CD8-positive, alpha-beta memory T cell (primary cell): ENCODE measurements around the gene MYO18A. TPM values are rescaled to one million over a fixed set of nuclear protein-coding genes. Genes with fewer than 3 reads are reported as not detected.

Source experiments
- CTCF ChIA-PET: fragments of 350-600 bp; sonication (Branson Sonifier 250); formaldehyde crosslinking; loops from one replicate; lab custom pipeline; 2021; ENCODE audit warnings: antibody characterized with exemption; lab: Charles Lee
- POLR2A ChIA-PET: fragments of 350-600 bp; sonication (Branson Sonifier 250); formaldehyde crosslinking; loops from one replicate; lab custom pipeline; 2021; ENCODE audit warnings: antibody characterized with exemption; lab: Charles Lee
- DNase-seq, 5 donors: peaks; one replicate each; pipeline versions ENCODE4 v3.0.0 to v3.0.0-alpha.2; 2020 to 2022; ENCODE audit warnings: mixed read lengths in 1 of 5
- H3K27ac ChIP-seq: one replicate; pipeline ENCODE4 v1.7.0; 2013; ENCODE audit warnings: low read depth, mild to moderate bottlenecking, low read length, moderate library complexity
- H3K27me3 ChIP-seq: 2 replicates; pipeline ENCODE4 v1.7.0; 2013; ENCODE audit warnings: low read length, mild to moderate bottlenecking; ENCODE audit not compliant: insufficient read depth, poor library complexity, severe bottlenecking
- H3K36me3 ChIP-seq: 2 replicates; pipeline ENCODE4 v1.7.0; 2013; ENCODE audit warnings: mild to moderate bottlenecking, low read length, moderate library complexity; ENCODE audit not compliant: insufficient read depth
- H3K4me1 ChIP-seq: 2 replicates; pipeline ENCODE4 v1.7.0; 2013; ENCODE audit warnings: mild to moderate bottlenecking, low read length, moderate library complexity; ENCODE audit not compliant: insufficient read depth
- H3K4me3 ChIP-seq: 2 replicates; pipeline ENCODE4 v1.7.0; 2013; ENCODE audit warnings: mild to moderate bottlenecking, low read length
- H3K9me3 ChIP-seq: 2 replicates; pipeline ENCODE4 v1.7.0; 2013; ENCODE audit warnings: mild to moderate bottlenecking, low read length
- H3K27ac Mint-ChIP-seq, 8 donors: one replicate each; pipeline ENCODE4 v1.8.0; 2020 to 2021; ENCODE audit warnings: mixed read lengths in 8 of 8, mild to moderate bottlenecking in 6 of 8, inconsistent platforms in 3 of 8, moderate library complexity in 3 of 8
- H3K27me3 Mint-ChIP-seq, 2 donors: one replicate each; pipeline ENCODE4 v1.8.0; 2020 to 2021; ENCODE audit warnings: mixed read lengths in 2 of 2, mild to moderate bottlenecking in 1 of 2, moderate library complexity in 1 of 2
- H3K36me3 Mint-ChIP-seq, 3 donors: one replicate each; pipeline ENCODE4 v1.8.0; 2020 to 2021; ENCODE audit warnings: mixed read lengths in 3 of 3, inconsistent platforms in 1 of 3, mild to moderate bottlenecking in 1 of 3
- H3K4me1 Mint-ChIP-seq, 3 donors: one replicate each; pipeline ENCODE4 v1.8.0; 2020 to 2021; ENCODE audit warnings: mixed read lengths in 3 of 3, inconsistent platforms in 1 of 3, mild to moderate bottlenecking in 1 of 3
- H3K4me3 Mint-ChIP-seq, 7 donors: one replicate each; pipeline ENCODE4 v1.8.0; 2020 to 2021; ENCODE audit warnings: mixed read lengths in 7 of 7, mild to moderate bottlenecking in 6 of 7, moderate library complexity in 4 of 7, inconsistent platforms in 2 of 7
- H3K9me3 Mint-ChIP-seq, 5 donors: one replicate each; pipeline ENCODE4 v1.8.0; 2020 to 2022; ENCODE audit warnings: mixed read lengths in 5 of 5, mild to moderate bottlenecking in 3 of 5, moderate library complexity in 2 of 5, inconsistent platforms in 1 of 5
- polyA plus RNA-seq: library from polyadenylated mRNA; unstranded; fragments of 300-500 nt; fragmentation: Illumina TruSeq; gene quantifications from one replicate; pipeline ENCODE4 v1.2.3, GENCODE V29; 2021
- total RNA-seq, 2 experiments: library from RNA; stranded (reverse); gene quantifications; one replicate each; pipeline ENCODE4 v1.2.3, GENCODE V29; 2021

MYO18A gene
- total and polyA plus RNA-seq, 3 experiments from 2014 or later = 34.0 to 39.7 (median 39.7) TPM

DNA sequence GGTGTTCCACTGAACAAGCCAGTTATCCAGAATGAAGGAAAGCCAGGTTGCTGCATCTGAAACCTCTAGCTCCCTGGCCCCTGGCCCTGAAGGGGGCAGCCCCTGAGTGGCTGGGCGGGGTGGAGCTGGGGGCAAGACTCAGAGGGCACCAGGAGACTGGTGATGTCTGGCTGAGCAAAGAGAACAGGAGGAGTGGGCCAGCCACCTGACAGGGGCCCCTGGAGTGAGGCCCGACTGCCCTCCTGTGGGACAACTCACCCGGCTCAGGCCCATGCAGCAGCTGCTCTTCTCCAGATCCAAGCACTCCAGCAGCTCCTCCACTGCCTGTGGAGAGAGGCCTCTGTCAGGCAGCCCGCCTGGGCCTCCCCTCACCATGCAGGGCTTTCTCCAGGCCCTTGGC lies 76.9 kb downstream of the MYO18A start:
- DNase-seq = no peak
- H3K4me1 Mint-ChIP-seq = peaks cover 0 to 9% (median 2%) of the 10 kb centered on the region in 3 donors
- H3K27ac Mint-ChIP-seq = peak overlapping the region in 2 of 8 donors; percentile 5 to 50
- ChIA-PET POLR2A (interaction anchor here (0.7 kb wide), 1 partner anchor 84 kb away, joined by 3 read pairs; no protein-coding TSS in a partner anchor), CTCF (no interaction called here)
- Histone ChIP-seq H3K4me1 (no peaks in the 10 kb centered on the region), H3K36me3 (peaks cover 30% of the 10 kb centered on the region), H3K27me3 (no peaks in the 10 kb centered on the region), H3K4me3 (no peak overlapping the region), H3K27ac (no peak overlapping the region), H3K9me3 (no peaks in the 10 kb centered on the region)
- H3K27me3 Mint-ChIP-seq = no peaks in the 10 kb centered on the region
- peaks cover 15 to 85% (median 20%) of the 10 kb centered on the region in 3 donors for H3K36me3 Mint-ChIP-seq
- H3K4me3 Mint-ChIP-seq = no peak overlapping the region
- no peaks in the 10 kb centered on the region for H3K9me3 Mint-ChIP-seq

DNA sequence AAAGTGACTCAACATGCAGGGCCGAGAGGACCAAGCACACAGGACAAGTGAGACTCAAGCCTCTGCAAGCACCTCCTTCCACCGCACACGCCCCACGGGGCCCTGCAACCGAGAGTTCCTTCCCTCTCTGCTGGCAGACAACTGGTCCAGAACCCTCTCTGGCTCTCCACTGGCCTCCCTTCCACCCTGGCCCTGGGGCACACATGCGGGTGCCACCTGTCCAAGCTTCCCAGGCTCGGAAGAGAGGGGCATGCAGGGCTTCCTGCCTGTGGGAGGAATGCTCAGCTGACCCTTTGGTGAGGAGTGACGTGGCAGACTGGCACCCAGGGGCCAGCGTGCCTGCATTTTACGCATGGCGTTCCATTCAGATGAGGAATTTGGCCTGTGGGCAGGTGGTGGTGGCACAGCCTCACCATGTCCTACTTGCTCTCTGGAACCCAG lies 77.4 kb downstream of the MYO18A start:
- H3K36me3 ChIP-seq = peaks cover 30% of the 10 kb centered on the region
- H3K27ac ChIP-seq = no peak overlapping the region
- peaks cover 0 to 9% (median 2%) of the 10 kb centered on the region in 3 donors for H3K4me1 Mint-ChIP-seq
- no peak overlapping the region for H3K4me3 ChIP-seq
- POLR2A ChIA-PET = no interaction called here
- CTCF ChIA-PET = interaction anchor here (1.1 kb wide), 1 partner anchor 11 kb away, joined by 3 read pairs; no protein-coding TSS in a partner anchor
- peak overlapping the region in 3 of 8 donors; percentile 23 to 66 (median 51) for H3K27ac Mint-ChIP-seq
- no peaks in the 10 kb centered on the region for H3K27me3 Mint-ChIP-seq
- no peaks in the 10 kb centered on the region for H3K9me3 Mint-ChIP-seq
- H3K36me3 Mint-ChIP-seq = peaks cover 15 to 85% (median 21%) of the 10 kb centered on the region in 3 donors
- H3K27me3 ChIP-seq = no peaks in the 10 kb centered on the region
- no peaks in the 10 kb centered on the region for H3K9me3 ChIP-seq
- no peak overlapping the region for H3K4me3 Mint-ChIP-seq
- no peaks in the 10 kb centered on the region for H3K4me1 ChIP-seq
- DNase-seq = no peak

DNA sequence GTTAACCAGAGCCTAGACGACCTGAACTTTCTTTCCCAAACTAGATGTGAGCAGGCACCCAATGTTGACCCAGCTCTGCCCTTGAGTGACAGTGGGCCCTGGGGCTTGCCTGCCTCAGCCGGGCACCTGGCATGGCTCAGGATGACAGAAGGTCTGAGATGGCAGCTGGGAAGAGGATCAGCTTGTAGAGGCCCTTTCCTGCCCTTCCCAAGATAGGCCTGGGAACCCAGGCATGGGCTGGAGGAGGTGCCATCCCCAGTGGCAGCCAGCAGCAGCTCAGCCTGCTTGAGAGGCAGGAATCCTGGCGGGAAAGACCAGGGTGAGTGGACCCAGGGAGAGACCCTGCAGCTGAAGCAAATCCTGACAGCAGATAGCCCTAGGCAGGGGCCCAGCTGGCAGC lies 78.2 kb downstream of the MYO18A start:
- Mint-ChIP-seq H3K9me3 (no peaks in the 10 kb centered on the region), H3K27me3 (no peaks in the 10 kb centered on the region), H3K4me3 (no peak overlapping the region), H3K27ac (peak overlapping the region in 1 of 8 donors; percentile 82), H3K36me3 (peaks cover 15 to 88% (median 21%) of the 10 kb centered on the region in 3 donors), H3K4me1 (peaks cover 0 to 9% (median 2%) of the 10 kb centered on the region in 3 donors)
- Histone ChIP-seq H3K4me1 (no peaks in the 10 kb centered on the region), H3K27me3 (no peaks in the 10 kb centered on the region), H3K27ac (no peak overlapping the region), H3K9me3 (no peaks in the 10 kb centered on the region), H3K4me3 (no peak overlapping the region), H3K36me3 (peaks cover 37% of the 10 kb centered on the region)
- ChIA-PET POLR2A (no interaction called here), CTCF (interaction anchor here (0.9 to 1.9 kb wide), 5 partner anchors 9 to 22 kb away, joined by 3 to 6 read pairs (median 5); no protein-coding TSS in a partner anchor)
- no peak for DNase-seq

DNA sequence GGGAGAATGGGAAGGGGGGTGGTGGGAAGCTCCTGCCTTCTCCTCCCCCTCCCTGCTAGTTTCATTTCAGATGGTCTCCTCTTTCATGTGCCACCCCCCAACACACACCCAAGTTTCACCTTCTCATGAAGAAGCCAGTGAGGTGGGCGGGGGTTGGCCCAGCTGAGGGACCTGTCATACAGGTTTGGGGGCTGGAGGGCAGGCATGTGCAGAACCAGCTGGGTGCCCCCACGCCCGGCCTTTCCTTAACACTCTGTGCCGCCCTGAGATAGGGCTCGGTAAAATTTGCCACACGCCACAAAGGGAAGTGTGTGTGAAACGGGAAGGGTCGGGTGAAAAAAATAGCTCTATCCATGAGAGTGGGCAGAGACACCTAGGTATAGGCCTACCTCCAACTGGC lies 79.9 kb downstream of the MYO18A start:
- Mint-ChIP-seq H3K4me1 (peaks cover 0 to 9% (median 2%) of the 10 kb centered on the region in 3 donors), H3K4me3 (no peak overlapping the region), H3K36me3 (peaks cover 11 to 88% (median 19%) of the 10 kb centered on the region in 3 donors), H3K9me3 (no peaks in the 10 kb centered on the region), H3K27ac (peak overlapping the region in 3 of 8 donors; percentile 12 to 24 (median 12)), H3K27me3 (no peaks in the 10 kb centered on the region)
- Histone ChIP-seq H3K4me3 (no peak overlapping the region), H3K27ac (no peak overlapping the region), H3K36me3 (peaks cover 50% of the 10 kb centered on the region), H3K4me1 (no peaks in the 10 kb centered on the region), H3K9me3 (no peaks in the 10 kb centered on the region), H3K27me3 (no peaks in the 10 kb centered on the region)
- POLR2A ChIA-PET = no interaction called here
- no peak for DNase-seq
- CTCF ChIA-PET = interaction anchor here (0.8 to 1.9 kb wide), 4 partner anchors 9 to 24 kb away, joined by 3 to 12 read pairs (median 5); no protein-coding TSS in a partner anchor

DNA sequence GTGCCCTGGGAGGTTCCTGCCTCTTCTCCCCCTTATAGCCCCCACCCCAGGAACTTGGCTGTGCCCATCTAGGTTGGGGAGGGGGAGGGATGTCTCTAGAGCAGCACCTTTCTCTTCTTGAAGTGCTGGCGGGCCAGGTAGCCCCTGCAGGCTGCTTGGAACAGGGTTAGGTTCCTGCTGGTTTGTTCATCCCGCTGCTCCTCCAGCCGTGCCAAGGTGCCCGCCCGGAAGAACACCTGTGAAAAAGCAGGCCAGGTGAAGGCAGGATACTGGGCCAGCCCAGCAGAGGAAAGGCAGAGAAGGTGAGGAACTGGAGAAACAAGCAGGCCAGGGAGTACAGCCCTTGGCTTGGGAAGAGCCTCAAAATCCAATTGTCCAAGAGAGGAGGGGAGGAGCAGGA lies 80.7 kb downstream of the MYO18A start:
- H3K36me3 ChIP-seq = peaks cover 56% of the 10 kb centered on the region
- no peaks in the 10 kb centered on the region for H3K27me3 Mint-ChIP-seq
- CTCF ChIA-PET = interaction anchor here (0.8 to 1.9 kb wide), 4 partner anchors 13 to 25 kb away, joined by 3 to 12 read pairs (median 4); no protein-coding TSS in a partner anchor

DNA sequence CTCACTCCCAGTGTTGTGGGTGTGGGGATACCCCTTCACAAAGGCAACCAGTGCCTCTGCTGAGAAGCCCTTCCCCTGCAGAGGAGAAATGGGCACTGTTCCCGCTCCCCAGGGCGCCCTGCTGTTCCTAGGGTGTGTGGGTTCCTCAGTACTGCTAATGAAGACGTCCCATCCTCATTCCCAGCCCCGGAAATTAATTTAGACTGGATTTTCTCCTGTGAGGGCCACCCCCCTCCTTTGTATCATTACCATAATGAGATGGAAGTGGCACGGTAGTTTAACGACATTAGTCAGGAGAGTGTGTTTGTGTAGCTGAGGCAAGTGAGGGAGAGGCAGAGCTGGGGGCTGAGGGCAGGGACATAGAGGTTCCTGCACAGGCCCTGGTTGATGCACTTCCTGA lies 84.1 kb downstream of the MYO18A start:
- no peaks in the 10 kb centered on the region for H3K9me3 Mint-ChIP-seq
- H3K27ac Mint-ChIP-seq = no peak overlapping the region
- H3K9me3 ChIP-seq = no peaks in the 10 kb centered on the region
- H3K27me3 ChIP-seq = no peaks in the 10 kb centered on the region
- H3K4me1 Mint-ChIP-seq = no peaks in the 10 kb centered on the region
- ChIA-PET POLR2A (no interaction called here), CTCF (interaction anchor here (1.5 kb wide), 1 partner anchor 21 kb away, joined by 5 read pairs; no protein-coding TSS in a partner anchor)
- H3K36me3 Mint-ChIP-seq = peaks cover 0 to 94% (median 7%) of the 10 kb centered on the region in 3 donors
- H3K4me3 Mint-ChIP-seq = no peak overlapping the region
- no peak overlapping the region for H3K4me3 ChIP-seq
- DNase-seq = no peak
- no peaks in the 10 kb centered on the region for H3K4me1 ChIP-seq
- H3K27me3 Mint-ChIP-seq = no peaks in the 10 kb centered on the region
- H3K27ac ChIP-seq = no peak overlapping the region
- peaks cover 73% of the 10 kb centered on the region for H3K36me3 ChIP-seq

More for the DNA sequence above, 80.7 kb downstream of the MYO18A start:
- Mint-ChIP-seq H3K36me3 (peaks cover 9 to 91% (median 17%) of the 10 kb centered on the region in 3 donors), H3K4me3 (no peak overlapping the region), H3K27ac (peak overlapping the region in 2 of 8 donors; percentile 29 to 43), H3K9me3 (no peaks in the 10 kb centered on the region), H3K4me1 (peaks cover 0 to 8% (median 2%) of the 10 kb centered on the region in 3 donors)
- no peaks in the 10 kb centered on the region for H3K4me1 ChIP-seq
- no peaks in the 10 kb centered on the region for H3K9me3 ChIP-seq
- no peak overlapping the region for H3K4me3 ChIP-seq
- DNase-seq = no peak
- H3K27ac ChIP-seq = no peak overlapping the region
- POLR2A ChIA-PET = no interaction called here
- no peaks in the 10 kb centered on the region for H3K27me3 ChIP-seq

DNA sequence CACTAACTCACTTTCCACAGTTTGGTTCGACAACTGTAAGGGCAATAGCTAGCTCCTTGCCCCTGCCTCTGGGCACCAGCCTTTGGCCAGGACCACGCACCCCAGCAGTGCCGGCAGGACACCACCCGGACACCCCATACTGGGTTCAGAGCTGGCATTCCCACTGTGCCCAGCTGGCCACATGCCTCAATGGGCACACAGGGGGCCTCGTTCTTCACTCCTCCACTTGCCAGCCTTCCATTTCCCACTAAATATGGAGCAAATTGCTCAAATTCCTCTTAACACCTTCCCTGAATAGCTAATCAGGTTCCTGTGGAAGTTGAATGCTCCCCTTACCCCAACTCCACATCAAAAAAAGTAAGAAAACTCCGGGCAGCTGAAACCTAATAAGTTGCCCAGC lies 84.8 kb downstream of the MYO18A start:
- Histone ChIP-seq H3K4me1 (no peaks in the 10 kb centered on the region), H3K27ac (no peak overlapping the region), H3K4me3 (no peak overlapping the region), H3K9me3 (no peaks in the 10 kb centered on the region), H3K36me3 (peaks cover 80% of the 10 kb centered on the region), H3K27me3 (no peaks in the 10 kb centered on the region)
- no peaks in the 10 kb centered on the region for H3K4me1 Mint-ChIP-seq
- no peak overlapping the region for H3K27ac Mint-ChIP-seq
- H3K27me3 Mint-ChIP-seq = no peaks in the 10 kb centered on the region
- CTCF ChIA-PET = interaction anchor here (1.5 to 2.2 kb wide), 2 partner anchors 20 to 22 kb away, joined by 5 to 6 read pairs; no protein-coding TSS in a partner anchor
- POLR2A ChIA-PET = no interaction called here
- no peaks in the 10 kb centered on the region for H3K9me3 Mint-ChIP-seq
- no peak for DNase-seq
- no peak overlapping the region for H3K4me3 Mint-ChIP-seq
- peaks cover 0 to 96% (median 7%) of the 10 kb centered on the region in 3 donors for H3K36me3 Mint-ChIP-seq

DNA sequence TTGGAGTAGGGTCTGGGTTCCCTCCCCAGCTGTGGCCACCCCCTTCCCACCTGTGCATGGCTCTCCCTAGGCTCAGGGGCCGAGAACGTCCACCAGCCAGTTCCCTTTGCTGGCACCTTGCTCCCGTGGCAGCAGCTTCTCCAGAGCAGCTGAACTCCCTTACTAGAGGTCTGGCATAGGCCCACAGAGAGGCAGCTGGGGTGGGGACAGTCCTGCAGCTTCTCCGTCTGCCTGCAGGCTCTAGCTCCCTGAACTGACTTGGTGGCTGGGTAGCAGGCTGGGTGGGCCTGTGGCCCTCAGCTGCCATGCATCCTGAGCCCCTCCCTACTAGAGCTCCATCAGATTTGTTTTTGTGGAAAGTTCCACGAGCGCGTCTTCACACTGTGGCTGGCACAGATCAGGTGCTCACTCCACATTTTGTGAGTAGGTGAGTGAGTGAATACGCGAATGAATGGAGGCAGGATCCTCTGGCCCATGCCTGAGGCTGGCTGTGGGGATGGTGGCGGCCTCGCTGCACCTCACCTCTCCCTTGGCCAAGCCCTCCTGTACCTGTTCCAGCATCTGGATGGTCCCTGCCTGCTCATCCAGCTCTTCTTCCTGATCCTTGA lies 86.0 kb downstream of the MYO18A start:
- CTCF ChIA-PET = interaction anchor here (0.9 to 2.8 kb wide), 3 partner anchors 22 to 129 kb away, joined by 3 to 12 read pairs (median 6); no protein-coding TSS in a partner anchor
- H3K9me3 ChIP-seq = no peaks in the 10 kb centered on the region
- DNase-seq = no peak
- H3K36me3 ChIP-seq = peaks cover 78% of the 10 kb centered on the region
- H3K4me1 ChIP-seq = no peaks in the 10 kb centered on the region
- Mint-ChIP-seq H3K27ac (peak overlapping the region in 1 of 8 donors; percentile 27), H3K9me3 (no peaks in the 10 kb centered on the region), H3K36me3 (peaks cover 0 to 96% (median 8%) of the 10 kb centered on the region in 3 donors), H3K27me3 (no peaks in the 10 kb centered on the region), H3K4me3 (no peak overlapping the region), H3K4me1 (no peaks in the 10 kb centered on the region)
- no peak overlapping the region for H3K27ac ChIP-seq
- POLR2A ChIA-PET = no interaction called here
- H3K4me3 ChIP-seq = no peak overlapping the region
- no peaks in the 10 kb centered on the region for H3K27me3 ChIP-seq
